Sigmoid colon (tissue), 7 donors: ENCODE measurements around the gene PPP2R5E. TPM values are rescaled to one million over a fixed set of nuclear protein-coding genes. Genes with fewer than 3 reads are reported as not detected.

Experiments used
- DNase-seq: peaks from one replicate; pipeline ENCODE4 v3.0.0-alpha.2; 2019
- H3K27ac ChIP-seq, 4 donors: fragments of 200-600 bp; sonication (generic); one replicate each; pipeline ENCODE4 v1.5.1; 2016 to 2019; ENCODE audit warnings: mild to moderate bottlenecking in 1 of 4
- H3K27me3 ChIP-seq, 3 donors: fragments of 200-600 bp; sonication (generic); one replicate each; pipeline ENCODE4 v1.5.1; 2019; ENCODE audit warnings: mild to moderate bottlenecking in 1 of 3
- H3K36me3 ChIP-seq, 4 donors: fragments of 200-600 bp; sonication (generic); one replicate each; pipeline ENCODE4 v1.5.1; 2016 to 2019
- H3K4me1 ChIP-seq, 4 donors: fragments of 200-600 bp; sonication (generic); one replicate each; pipeline ENCODE4 v1.5.1; 2017 to 2019
- H3K4me3 ChIP-seq, 4 donors: fragments of 200-600 bp; sonication (generic); one replicate each; pipeline ENCODE4 v1.5.1; 2017 to 2019; ENCODE audit warnings: mild to moderate bottlenecking in 2 of 4, moderate library complexity in 1 of 4
- H3K9me3 ChIP-seq, 4 donors: fragments of 200-600 bp in 3 of 4; sonication (generic) in 3 of 4; one replicate each; pipeline versions ENCODE4 v1.5.1 to v1.6.1; 2013 to 2019
- EP300 ChIP-seq, 4 donors: sonication (generic); formaldehyde crosslinking; IDR thresholded peaks; one replicate each; pipeline ENCODE4 v1.6.1; 2017; ENCODE audit warnings: antibody characterized with exemption in 4 of 4
- POLR2A ChIP-seq, 2 donors: fragments of 450-650 bp; IDR thresholded peaks; one replicate each; pipeline ENCODE4 v1.6.1; 2016; ENCODE audit warnings: antibody characterized with exemption in 2 of 2, mild to moderate bottlenecking in 2 of 2, moderate library complexity in 2 of 2
- POLR2AphosphoS5 ChIP-seq, 4 donors: sonication (generic); formaldehyde crosslinking; IDR thresholded peaks; one replicate each; pipeline ENCODE4 v1.6.1; 2017; ENCODE audit warnings: antibody characterized with exemption in 4 of 4
- WGBS, 2 donors: extraction: QIAGEN DNeasy Blood & Tissue Kit; methylation state at CpG; one replicate each; pipeline ENCODE4 v1.1.7; 2013; 5-methylcytosine and 5-hydroxymethylcytosine counted together
- intact Hi-C: fragments of 100-400 bp; cut with DNase I; formaldehyde crosslinking; loops from one replicate; pipeline ENCODE4 v1.15.1; 2023
- polyA plus RNA-seq, 3 donors: library from polyadenylated mRNA; stranded (reverse); fragments of 200-250 nt; gene quantifications; one replicate each; pipeline ENCODE4 v1.2.3, GENCODE V29; 2013
- total RNA-seq, 4 donors: library from RNA; depleted of rRNA; stranded (reverse); fragments of >200 nt; gene quantifications; one replicate each; pipeline ENCODE4 v1.1.0, GENCODE V29; 2016
- TF ChIP-seq, protein P1 (sequence below), 4 experiments: fragments of 450-650 bp in 3 of 4; fragments of 200-600 bp in 1 of 4; IDR thresholded peaks; one replicate each; pipeline ENCODE4 v1.5.1; 2016 to 2019; ENCODE audit warnings: antibody characterized with exemption in 4 of 4, mild to moderate bottlenecking in 3 of 4, moderate library complexity in 2 of 4
- donor health status: healthy with polysubstance abuse.
- donor health status: Bipolar disorder and iron deficiency.
- donor health status: healthy.

Gene PPP2R5E
- total and polyA plus RNA-seq, 7 donors: 10.8 to 28.9 (median 23.7) TPM

DNA sequence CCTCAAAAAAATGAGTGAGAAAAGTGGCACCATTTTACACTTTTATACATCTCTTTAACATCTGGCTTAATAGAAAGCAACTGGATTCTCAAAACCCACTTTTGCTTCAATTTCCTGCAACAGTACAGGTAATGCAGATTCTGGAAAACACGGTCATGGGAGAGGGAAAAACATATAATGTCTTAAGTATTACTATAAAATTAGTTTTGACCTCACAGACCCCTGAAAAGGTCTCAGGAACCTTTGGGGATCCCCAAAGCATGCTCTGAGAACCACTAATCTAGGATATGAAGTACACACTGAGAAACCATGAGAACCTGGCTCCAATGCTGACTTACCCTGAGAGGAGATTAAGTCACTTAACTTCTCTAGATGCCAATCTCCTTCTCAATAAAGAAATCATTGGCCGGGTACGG, 64.7 kb downstream of the PPP2R5E start:
- Histone ChIP-seq H3K27me3 (no peaks in the 10 kb centered on the region), H3K27ac (no peak overlapping the region), H3K4me1 (peaks cover 0 to 50% (median 36%) of the 10 kb centered on the region in 4 donors), H3K9me3 (no peaks in the 10 kb centered on the region), H3K4me3 (no peak overlapping the region), H3K36me3 (no peaks in the 10 kb centered on the region)
- no peak for DNase-seq
- no peak for TF ChIP-seq POLR2A (IDR thresholded peaks at IDR 0.05)
- TF ChIP-seq POLR2AphosphoS5 (IDR thresholded peaks at IDR 0.05): no peak
- TF ChIP-seq, protein P1, sequence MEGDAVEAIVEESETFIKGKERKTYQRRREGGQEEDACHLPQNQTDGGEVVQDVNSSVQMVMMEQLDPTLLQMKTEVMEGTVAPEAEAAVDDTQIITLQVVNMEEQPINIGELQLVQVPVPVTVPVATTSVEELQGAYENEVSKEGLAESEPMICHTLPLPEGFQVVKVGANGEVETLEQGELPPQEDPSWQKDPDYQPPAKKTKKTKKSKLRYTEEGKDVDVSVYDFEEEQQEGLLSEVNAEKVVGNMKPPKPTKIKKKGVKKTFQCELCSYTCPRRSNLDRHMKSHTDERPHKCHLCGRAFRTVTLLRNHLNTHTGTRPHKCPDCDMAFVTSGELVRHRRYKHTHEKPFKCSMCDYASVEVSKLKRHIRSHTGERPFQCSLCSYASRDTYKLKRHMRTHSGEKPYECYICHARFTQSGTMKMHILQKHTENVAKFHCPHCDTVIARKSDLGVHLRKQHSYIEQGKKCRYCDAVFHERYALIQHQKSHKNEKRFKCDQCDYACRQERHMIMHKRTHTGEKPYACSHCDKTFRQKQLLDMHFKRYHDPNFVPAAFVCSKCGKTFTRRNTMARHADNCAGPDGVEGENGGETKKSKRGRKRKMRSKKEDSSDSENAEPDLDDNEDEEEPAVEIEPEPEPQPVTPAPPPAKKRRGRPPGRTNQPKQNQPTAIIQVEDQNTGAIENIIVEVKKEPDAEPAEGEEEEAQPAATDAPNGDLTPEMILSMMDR (IDR thresholded peaks at IDR 0.05): no peak
- no peak for TF ChIP-seq EP300 (IDR thresholded peaks at IDR 0.05)
- 78 to 86% methylated on average over 3 of the region's 3 CpGs for WGBS, 2 donors
- intact Hi-C loops: no loop called here

DNA sequence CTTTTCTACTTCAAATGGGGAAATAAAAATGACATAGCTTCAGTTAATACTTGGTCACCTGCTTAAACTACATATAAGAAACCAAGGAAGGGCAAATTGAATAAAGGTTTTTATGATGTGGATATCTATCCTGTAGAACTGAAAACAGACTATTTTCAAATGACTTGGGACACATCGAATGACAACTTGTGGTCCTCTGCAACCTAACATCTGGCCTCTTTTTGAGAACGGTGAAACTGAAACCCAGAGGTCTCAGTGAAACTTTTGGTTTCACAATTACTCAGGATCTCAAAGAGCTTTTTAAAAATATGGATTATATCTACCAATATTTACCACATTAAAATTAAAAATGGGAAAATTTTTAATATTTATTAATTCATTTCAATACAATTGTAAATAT, 65.2 kb downstream of the PPP2R5E start:
- no peaks in the 10 kb centered on the region for H3K27me3 ChIP-seq
- intact Hi-C loops: no loop called here
- peaks cover 0 to 50% (median 38%) of the 10 kb centered on the region in 4 donors for H3K4me1 ChIP-seq
- peak overlapping the region in 1 of 4 donors; percentile 7 for H3K4me3 ChIP-seq
- TF ChIP-seq POLR2A (IDR thresholded peaks at IDR 0.05): no peak
- TF ChIP-seq, protein P1 (IDR thresholded peaks at IDR 0.05): no peak
- TF ChIP-seq EP300 (IDR thresholded peaks at IDR 0.05): no peak
- no peak for TF ChIP-seq POLR2AphosphoS5 (IDR thresholded peaks at IDR 0.05)
- 10 to 27% methylated on average over 2 of the region's 2 CpGs for WGBS, 2 donors
- H3K9me3 ChIP-seq: no peaks in the 10 kb centered on the region
- H3K36me3 ChIP-seq: no peaks in the 10 kb centered on the region
- H3K27ac ChIP-seq: peak overlapping the region in 1 of 4 donors; percentile 32
- DNase-seq: no peak

DNA sequence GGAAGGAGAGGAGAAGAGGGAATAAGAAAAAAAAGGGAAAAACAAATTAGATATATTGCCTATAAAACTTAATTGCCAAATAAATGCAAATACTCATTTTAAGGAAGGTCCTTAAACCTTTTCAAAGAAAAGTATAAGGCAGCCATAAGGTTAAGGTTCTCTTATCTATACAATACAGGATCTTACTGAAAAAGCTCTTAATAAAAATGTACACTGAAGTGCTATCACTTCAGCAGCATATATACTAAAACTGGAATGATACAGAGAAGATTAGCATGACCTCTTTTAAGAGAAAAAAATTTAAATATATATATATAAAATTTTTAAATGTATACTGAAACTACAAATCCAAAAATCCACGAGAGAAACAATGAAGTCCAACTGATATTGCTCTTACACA, 65.6 kb downstream of the PPP2R5E start:
- no peak for DNase-seq

DNA sequence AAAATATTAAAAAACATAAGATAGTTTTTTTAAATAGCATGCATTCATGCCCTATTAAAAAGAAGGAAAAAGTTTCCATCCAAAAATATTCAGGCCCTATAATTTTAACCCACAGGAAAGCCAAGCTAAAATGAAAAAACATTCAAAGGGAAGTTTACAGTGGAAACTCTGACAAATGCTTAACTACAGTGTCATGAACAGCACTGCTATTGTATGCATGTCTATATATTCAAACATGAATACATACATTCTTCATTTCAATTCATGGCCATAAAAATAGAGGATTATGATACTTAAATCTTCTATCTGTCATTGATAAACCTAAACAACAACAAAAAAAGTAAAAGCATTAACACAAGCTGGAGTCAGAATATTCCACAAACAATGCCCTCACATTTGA, 67.4 kb downstream of the PPP2R5E start:
- no peaks in the 10 kb centered on the region for H3K9me3 ChIP-seq
- H3K4me3 ChIP-seq: no peak overlapping the region
- TF ChIP-seq POLR2AphosphoS5 (IDR thresholded peaks at IDR 0.05): no peak
- H3K27ac ChIP-seq: no peak overlapping the region
- no peak for DNase-seq
- no peaks in the 10 kb centered on the region for H3K36me3 ChIP-seq
- no peaks in the 10 kb centered on the region for H3K27me3 ChIP-seq
- intact Hi-C loops: no loop called here
- H3K4me1 ChIP-seq: peaks cover 0 to 62% (median 56%) of the 10 kb centered on the region in 4 donors

More for the DNA sequence above, 65.6 kb downstream of the PPP2R5E start:
- no peaks in the 10 kb centered on the region for H3K9me3 ChIP-seq
- WGBS, 2 donors: 34 to 41% methylated on average over 1 of the region's 1 CpG
- H3K27ac ChIP-seq: peak overlapping the region in 1 of 4 donors; percentile 32
- H3K4me1 ChIP-seq: peaks cover 0 to 50% (median 39%) of the 10 kb centered on the region in 4 donors
- H3K36me3 ChIP-seq: no peaks in the 10 kb centered on the region
- TF ChIP-seq EP300 (IDR thresholded peaks at IDR 0.05): no peak
- TF ChIP-seq POLR2A (IDR thresholded peaks at IDR 0.05): no peak
- no peak for TF ChIP-seq POLR2AphosphoS5 (IDR thresholded peaks at IDR 0.05)
- TF ChIP-seq, protein P1 (IDR thresholded peaks at IDR 0.05): no peak
- no peak overlapping the region for H3K4me3 ChIP-seq
- intact Hi-C loops: no loop called here
- H3K27me3 ChIP-seq: no peaks in the 10 kb centered on the region

DNA sequence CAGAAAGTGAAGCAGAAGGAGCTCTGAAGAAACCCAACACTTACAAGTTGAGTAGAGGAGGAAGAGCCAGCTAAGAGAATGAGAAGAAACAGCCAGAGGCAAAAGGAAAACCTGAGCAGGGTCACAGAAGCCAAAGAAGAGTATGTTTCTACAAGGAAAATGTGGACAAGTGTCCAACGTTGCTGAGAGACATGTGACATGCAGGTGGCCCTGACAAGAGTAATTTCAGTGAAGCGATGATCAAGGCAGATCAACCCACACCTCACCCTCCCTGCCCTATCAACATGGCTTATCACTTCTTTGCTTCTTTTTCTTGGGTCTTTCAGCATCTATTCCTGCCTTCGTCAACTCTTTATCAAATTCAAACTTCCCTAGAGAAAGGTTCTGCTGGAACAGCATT, 68.3 kb downstream of the PPP2R5E start:
- no peaks in the 10 kb centered on the region for H3K9me3 ChIP-seq
- H3K4me3 ChIP-seq: no peak overlapping the region
- no peak for DNase-seq
- peaks cover 0 to 64% (median 59%) of the 10 kb centered on the region in 4 donors for H3K4me1 ChIP-seq
- no peak for TF ChIP-seq POLR2AphosphoS5 (IDR thresholded peaks at IDR 0.05)
- no peak for TF ChIP-seq EP300 (IDR thresholded peaks at IDR 0.05)
- no peaks in the 10 kb centered on the region for H3K27me3 ChIP-seq
- intact Hi-C loops: no loop called here
- WGBS, 2 donors: 85 to 86% methylated on average over 3 of the region's 3 CpGs
- no peak overlapping the region for H3K27ac ChIP-seq
- no peaks in the 10 kb centered on the region for H3K36me3 ChIP-seq

DNA sequence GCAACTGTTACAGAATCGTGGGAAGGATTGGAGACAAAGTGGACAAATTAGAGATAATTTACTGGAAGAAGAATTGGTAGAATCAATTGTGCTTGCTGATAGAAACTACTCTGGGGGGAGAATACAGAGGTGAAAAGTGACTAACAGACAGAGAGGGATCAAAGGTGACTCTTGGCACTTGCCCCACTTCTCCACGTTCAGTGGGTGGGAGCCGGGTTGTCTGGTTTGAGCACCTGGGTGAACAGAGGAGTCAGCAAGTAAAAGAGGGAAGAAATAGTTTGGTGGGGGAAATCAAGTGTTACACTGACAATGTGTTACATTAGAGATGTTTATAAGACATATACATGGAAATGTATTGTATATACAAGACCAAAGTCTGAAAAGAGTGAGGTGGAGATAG, 69.1 kb downstream of the PPP2R5E start:
- peaks cover 0 to 63% (median 59%) of the 10 kb centered on the region in 4 donors for H3K4me1 ChIP-seq
- intact Hi-C loops: no loop called here
- no peak overlapping the region for H3K4me3 ChIP-seq
- no peaks in the 10 kb centered on the region for H3K27me3 ChIP-seq
- TF ChIP-seq EP300 (IDR thresholded peaks at IDR 0.05): no peak
- TF ChIP-seq POLR2AphosphoS5 (IDR thresholded peaks at IDR 0.05): no peak
- TF ChIP-seq, protein P1 (IDR thresholded peaks at IDR 0.05): no peak
- no peak for TF ChIP-seq POLR2A (IDR thresholded peaks at IDR 0.05)
- no peak overlapping the region for H3K27ac ChIP-seq
- WGBS, 2 donors: 70 to 80% methylated on average over 3 of the region's 3 CpGs
- no peaks in the 10 kb centered on the region for H3K9me3 ChIP-seq
- H3K36me3 ChIP-seq: no peaks in the 10 kb centered on the region
- no peak for DNase-seq
